Stimulated activated effector memory CD8-positive, alpha-beta T cell treated with anti-CD3 and anti-CD28 coated beads, Interleukin-12 subunit alpha, Interleukin-12 subunit beta, amount 100 ng/mL, for 72 hours (primary cell): ENCODE measurements around the gene SLC30A1.

Experiments used
- ATAC-seq: fragments of 150-1000 bp; cut with Tn5 transposase; 2 replicates; pipeline ENCODE4 v1.10.0; 2021
- DNase-seq, 2 donors: peaks; one replicate each; pipeline ENCODE4 v3.0.0; 2021 to 2022; ENCODE audit warnings: low spot score in 2 of 2
- H3K27ac Mint-ChIP-seq: one replicate; pipeline ENCODE4 v1.8.0; 2022; ENCODE audit warnings: mild to moderate bottlenecking, mixed read lengths
- H3K36me3 Mint-ChIP-seq: one replicate; pipeline ENCODE4 v1.8.0; 2022; ENCODE audit warnings: mild to moderate bottlenecking, mixed read lengths
- H3K4me1 Mint-ChIP-seq: one replicate; pipeline ENCODE4 v1.8.0; 2022; ENCODE audit warnings: mixed read lengths
- H3K4me3 Mint-ChIP-seq: one replicate; pipeline ENCODE4 v1.8.0; 2022; ENCODE audit warnings: mild to moderate bottlenecking, mixed read lengths
- H3K9me3 Mint-ChIP-seq: one replicate; pipeline ENCODE4 v1.8.0; 2022; ENCODE audit warnings: mixed read lengths

The SLC30A1 gene

DNA sequence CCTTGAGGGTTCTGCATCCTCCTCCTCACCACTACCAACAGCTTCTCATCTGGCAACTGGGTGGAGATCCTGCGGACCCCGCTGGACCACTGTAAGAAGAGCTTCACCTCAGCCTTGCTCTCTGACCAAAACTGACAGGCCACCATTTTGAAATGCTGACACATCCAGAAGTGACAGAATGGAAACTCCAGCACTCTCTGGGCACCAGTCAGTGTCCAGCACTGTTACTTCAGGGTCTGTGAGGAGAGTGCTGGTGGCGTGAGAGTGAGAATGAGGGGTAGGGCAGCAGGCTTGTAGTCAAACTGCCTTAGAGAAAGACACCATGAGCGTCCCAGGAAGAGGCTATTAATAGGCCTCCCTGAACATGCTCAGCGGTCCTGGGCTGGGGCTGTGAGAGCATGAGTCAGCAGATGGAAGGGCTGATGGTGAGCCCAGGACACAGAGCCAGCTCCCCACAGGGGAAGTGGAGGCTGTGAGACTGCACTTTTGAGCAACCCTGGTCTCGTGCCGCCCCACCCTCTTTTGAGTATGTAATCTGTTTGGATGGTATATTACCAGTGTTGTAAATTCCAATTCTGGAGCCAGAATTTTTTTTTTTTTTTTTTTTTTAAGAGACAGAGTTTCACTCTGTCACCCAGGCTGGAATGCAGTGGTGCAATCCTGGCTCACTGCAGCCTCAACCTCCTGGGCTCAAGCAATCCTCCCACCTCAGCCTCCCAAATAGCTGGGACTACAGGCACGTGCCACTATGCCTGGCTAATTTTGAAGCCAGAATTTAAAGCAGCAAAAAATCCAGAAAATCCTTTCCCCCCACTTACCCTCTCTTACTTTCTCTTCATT lies 34.4 kb upstream of the SLC30A1 start:
- H3K9me3 Mint-ChIP-seq: no peaks in the 10 kb centered on the region
- H3K36me3 Mint-ChIP-seq: no peaks in the 10 kb centered on the region
- no peaks in the 10 kb centered on the region for H3K4me1 Mint-ChIP-seq
- peak; percentile 62 for ATAC-seq
- no peak overlapping the region for H3K4me3 Mint-ChIP-seq
- DNase-seq: no peak
- no peak overlapping the region for H3K27ac Mint-ChIP-seq

DNA sequence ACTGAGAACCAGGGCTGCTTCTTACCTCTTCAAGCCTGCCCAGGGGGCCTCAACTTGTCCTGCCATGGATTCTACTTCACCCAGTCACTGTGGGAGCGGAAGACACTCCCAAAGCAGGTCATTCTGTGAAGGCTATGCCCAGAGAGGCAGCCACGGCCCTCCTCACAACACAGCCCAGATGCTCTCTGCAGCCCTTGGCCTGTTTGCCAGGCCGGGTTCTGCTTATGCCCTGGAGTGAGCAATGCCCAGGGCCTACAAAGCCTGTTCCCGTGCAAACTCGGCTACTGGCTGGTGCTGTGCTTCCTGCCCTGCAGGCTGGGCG lies 33.8 kb upstream of the SLC30A1 start:
- H3K4me1 Mint-ChIP-seq: peaks cover 6% of the 10 kb centered on the region
- no peak for ATAC-seq

DNA sequence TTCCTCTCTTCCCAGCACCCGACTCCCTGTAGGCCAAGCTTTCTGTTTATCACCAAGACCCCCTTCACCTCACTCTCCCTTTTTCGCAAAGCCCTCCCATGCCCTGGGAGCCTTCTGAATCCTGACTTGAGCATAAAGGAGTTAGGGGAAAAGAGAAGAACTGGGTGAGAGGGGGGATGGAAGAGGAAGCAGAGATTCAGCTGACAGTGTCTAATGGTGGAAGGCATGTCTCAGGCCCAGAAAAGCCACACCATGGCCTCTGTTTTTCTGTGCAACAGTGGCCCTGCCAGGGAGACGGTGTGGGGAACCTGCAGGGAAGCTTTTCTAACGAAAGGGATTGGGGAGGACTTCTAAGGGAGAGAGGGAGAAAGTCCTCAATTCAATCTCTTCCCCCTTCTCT lies 32.9 kb upstream of the SLC30A1 start:
- H3K4me3 Mint-ChIP-seq: no peak overlapping the region
- no peaks in the 10 kb centered on the region for H3K9me3 Mint-ChIP-seq
- no peaks in the 10 kb centered on the region for H3K36me3 Mint-ChIP-seq
- ATAC-seq: no peak
- DNase-seq: no peak
- peaks cover 14% of the 10 kb centered on the region for H3K4me1 Mint-ChIP-seq
- H3K27ac Mint-ChIP-seq: no peak overlapping the region

More for the DNA sequence above, 33.8 kb upstream of the SLC30A1 start:
- Mint-ChIP-seq H3K9me3 (no peaks in the 10 kb centered on the region), H3K27ac (no peak overlapping the region), H3K4me3 (no peak overlapping the region), H3K36me3 (no peaks in the 10 kb centered on the region)
- DNase-seq: no peak

DNA sequence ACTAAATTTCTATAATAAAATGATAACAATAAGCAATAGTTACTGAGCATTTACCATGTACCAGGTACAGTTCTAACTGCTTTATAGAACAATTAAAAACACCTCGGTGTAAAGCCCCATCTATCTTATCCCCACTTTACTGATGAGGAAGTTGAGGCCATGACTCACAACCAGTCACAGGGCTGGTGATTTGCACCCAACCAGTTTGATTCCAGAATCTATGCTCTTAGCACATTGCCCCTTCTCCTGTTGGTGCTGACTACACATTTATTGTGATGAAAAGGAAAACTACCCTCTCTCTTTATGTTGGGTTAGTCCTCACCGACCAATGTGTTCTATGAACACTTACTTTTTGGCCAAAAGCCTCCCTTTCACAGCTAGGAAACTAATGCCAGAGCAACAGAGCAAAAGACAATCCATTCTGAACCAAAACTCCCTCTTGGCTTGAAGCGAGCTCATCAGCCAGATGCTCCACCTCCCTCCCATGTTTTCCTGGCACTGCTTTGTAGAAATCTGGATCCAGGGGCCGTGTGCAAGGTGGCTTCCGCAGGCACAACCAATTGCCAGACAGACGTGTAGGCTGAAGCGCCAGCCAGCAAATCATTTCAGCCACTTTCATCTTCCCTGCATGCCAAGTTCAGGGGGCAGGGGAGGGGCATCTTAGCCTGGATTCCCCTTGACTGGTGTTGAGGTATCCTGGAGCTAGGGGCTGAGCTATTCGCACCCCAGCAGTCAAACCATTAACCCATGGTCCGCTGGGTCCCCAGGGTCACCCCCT lies 32.0 kb upstream of the SLC30A1 start:
- no peak overlapping the region for H3K4me3 Mint-ChIP-seq
- ATAC-seq: no peak
- H3K27ac Mint-ChIP-seq: no peak overlapping the region
- H3K4me1 Mint-ChIP-seq: peaks cover 17% of the 10 kb centered on the region
- no peak for DNase-seq
- no peaks in the 10 kb centered on the region for H3K9me3 Mint-ChIP-seq
- no peaks in the 10 kb centered on the region for H3K36me3 Mint-ChIP-seq

DNA sequence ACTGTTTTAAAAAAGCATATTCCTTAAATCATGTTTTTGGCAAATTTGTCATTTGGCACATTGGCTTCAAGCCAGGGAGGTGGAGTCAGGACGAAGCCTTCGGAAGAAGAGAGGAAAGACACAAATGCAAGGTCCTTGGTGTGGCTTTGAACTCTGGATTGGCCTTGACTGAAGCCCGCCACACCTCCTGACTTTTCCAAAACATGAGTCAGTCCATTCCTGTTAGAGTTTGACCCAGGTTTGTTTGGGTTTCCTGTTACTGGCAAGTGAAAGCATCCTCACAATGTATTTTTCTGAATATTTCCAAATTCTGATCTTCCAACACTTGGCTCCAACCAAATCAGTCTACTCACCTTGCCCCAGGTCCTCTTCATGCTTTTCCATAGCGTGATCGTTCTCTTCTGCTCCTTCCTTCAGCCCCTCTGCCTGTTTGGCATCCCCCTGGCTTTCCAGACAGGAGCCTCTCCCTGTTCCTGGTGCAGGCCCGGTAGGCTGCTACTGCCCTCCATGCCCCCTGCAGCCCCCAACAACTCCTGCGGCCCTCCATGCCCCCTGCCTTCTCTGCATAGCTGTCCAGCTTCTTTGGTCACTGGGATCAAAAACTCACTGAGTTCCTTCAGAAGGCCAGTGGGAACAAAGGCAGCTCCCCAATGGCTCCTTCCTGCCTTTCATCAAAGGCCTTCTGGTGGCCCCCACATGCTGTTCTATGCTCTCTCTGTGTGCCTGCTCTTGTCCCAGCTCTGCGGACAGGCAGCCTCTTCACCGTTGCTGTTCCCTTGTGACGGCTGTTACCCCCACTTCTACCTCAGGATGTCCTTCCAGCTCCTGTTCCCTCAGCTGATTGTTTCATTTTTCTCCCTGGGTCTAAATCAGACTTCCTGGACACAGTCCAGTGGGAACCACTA lies 30.4 kb upstream of the SLC30A1 start:
- Mint-ChIP-seq H3K9me3 (no peaks in the 10 kb centered on the region), H3K4me1 (peaks cover 17% of the 10 kb centered on the region), H3K27ac (no peak overlapping the region), H3K4me3 (no peak overlapping the region), H3K36me3 (no peaks in the 10 kb centered on the region)
- ATAC-seq (no peak), DNase-seq (no peak)

DNA sequence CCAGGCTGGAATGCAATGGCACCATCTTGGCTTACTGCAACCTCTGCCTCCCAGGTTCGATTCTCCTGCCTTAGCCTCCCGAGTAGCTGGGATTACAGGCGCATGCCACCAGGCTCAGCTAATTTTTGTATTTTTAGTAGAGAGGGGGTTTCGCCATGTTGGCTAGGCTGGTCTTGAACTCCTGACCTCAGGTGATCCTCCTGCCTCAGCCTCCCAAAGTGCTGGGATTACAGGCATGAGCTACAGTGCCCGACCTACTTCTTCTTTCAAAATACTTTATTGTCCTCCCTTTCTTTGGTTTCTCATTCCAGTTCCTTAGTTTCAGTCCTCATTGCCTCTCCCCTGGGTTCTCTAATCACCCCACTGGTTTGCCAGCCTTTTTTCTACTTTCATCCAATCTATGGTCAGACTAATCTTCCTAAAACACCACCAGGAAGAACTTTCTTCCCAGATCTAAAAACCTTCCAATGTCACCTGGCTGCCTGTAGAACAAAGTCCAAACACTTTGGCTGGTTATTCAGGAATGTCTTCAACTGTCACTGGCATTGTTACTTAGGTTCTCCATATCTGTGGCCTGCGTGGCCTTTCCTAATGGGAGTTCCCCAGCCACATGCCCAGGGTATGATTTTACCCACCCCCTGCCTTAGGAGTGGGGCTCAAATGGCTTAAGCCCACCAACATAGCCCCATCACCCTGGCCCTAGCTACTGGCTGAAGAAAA lies 29.0 kb upstream of the SLC30A1 start:
- H3K4me1 Mint-ChIP-seq: peaks cover 17% of the 10 kb centered on the region
- H3K9me3 Mint-ChIP-seq: no peaks in the 10 kb centered on the region
- no peaks in the 10 kb centered on the region for H3K36me3 Mint-ChIP-seq
- no peak overlapping the region for H3K27ac Mint-ChIP-seq
- H3K4me3 Mint-ChIP-seq: no peak overlapping the region
- no peak for ATAC-seq
- no peak for DNase-seq

DNA sequence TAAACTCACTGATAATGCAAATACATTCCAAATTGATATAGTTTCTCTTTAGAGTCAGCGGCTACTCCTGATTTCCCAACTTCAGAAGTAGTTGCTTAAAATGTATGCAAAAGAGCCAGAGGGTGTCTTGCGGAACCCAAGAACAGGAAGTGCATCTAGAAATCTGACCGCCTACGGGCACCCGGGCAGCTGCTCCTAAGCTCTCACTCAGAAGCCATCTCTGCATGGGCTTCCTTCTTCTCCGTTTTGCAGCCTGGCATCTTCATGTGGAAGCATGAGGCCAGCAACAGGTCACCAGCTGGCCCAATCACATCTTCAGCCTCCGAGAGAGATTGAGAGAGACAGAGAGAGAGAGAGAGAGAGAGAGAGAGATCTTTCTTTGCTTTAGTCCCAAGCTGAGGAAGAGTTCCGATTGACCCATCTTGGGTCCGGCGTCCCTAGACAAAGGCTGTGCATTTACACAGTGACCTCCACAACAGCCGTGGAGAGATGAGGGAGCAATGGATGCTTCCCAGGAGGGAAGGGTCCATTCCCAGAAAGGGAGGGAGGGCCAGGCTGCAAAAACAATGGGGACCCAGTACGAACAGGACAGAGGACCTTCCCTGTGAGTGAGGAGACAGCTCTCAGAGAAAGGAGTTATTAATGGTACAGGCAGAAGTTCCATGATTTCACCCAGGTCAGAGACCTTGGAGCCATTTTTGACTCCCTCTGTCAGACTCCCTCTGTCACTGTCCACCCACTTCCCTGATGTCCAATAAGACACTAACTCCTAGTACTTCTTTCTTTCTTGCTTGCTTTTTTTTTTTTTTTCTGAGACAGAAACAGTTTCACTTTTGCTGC lies 28.2 kb upstream of the SLC30A1 start:
- Mint-ChIP-seq H3K27ac (no peak overlapping the region), H3K9me3 (no peaks in the 10 kb centered on the region), H3K4me3 (peak overlapping the region; percentile 30), H3K4me1 (peaks cover 17% of the 10 kb centered on the region), H3K36me3 (no peaks in the 10 kb centered on the region)
- DNase-seq (no peak), ATAC-seq (no peak)

DNA sequence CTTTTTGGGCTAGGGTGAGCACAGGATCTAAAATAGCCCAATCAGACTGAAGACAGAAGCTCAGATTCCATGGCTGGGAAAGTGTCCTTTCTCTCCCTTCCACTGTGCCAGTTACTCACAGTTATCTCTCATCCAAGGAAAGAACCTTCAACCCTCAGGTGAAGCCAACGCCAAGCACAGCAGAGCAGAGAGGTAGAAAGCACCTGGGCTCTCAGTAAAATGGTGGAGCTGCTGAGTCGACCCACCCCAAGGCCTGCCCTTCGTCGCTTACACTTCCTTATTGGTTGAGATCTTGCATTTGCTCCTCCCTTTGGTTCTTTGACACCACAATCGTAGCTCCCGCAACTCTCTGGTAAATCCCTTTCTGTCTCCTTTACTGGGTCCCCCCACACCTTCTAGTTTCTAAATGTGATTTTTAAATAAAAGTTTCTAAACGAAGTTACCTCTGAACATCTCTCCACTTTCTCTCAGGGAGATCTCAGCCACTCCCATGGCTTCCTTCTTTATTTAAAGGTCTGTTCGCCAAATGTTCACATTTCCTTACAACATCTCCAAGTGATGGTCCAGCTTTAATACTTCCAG lies 27.5 kb upstream of the SLC30A1 start:
- ATAC-seq (no peak), DNase-seq (no peak)
- Mint-ChIP-seq H3K27ac (no peak overlapping the region), H3K9me3 (no peaks in the 10 kb centered on the region), H3K36me3 (no peaks in the 10 kb centered on the region), H3K4me1 (peaks cover 17% of the 10 kb centered on the region), H3K4me3 (peak overlapping the region; percentile 30)

DNA sequence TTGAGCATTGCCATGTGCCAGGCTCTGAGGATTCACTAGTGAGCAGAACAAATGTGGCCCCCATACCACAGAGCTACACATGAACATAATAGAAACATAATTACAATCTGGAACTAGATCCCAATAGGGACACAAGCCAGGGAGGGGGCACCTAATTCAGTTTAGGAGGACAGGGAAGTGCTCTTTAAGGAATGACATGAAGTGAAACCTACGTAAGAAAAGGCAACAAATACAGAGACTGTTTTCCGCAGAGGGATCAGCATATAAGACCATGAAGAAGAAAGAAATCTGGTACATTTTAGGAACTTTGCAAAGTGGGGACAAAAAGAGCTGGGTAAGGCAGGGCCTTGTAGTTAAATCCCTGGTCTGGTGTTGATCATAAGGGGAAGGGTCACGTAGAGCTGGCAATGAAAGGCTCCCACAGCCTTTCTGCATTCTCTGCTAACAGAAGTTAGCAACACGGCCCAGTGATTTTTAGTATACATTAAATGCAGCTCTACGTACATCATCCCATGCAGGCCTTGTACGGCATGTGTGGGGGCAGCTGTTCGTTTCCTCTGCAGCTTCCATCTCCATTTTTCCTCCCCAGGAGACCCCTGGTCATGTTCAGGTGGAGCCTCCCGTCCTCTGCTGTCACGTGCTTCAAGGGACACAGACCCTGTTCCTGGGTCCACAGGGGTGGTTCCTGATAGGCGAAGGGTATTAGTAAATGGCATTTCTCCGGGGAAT lies 26.8 kb upstream of the SLC30A1 start:
- Mint-ChIP-seq H3K4me1 (peaks cover 17% of the 10 kb centered on the region), H3K36me3 (no peaks in the 10 kb centered on the region), H3K27ac (no peak overlapping the region), H3K4me3 (peak overlapping the region; percentile 30), H3K9me3 (no peaks in the 10 kb centered on the region)
- ATAC-seq: no peak
- DNase-seq: no peak

DNA sequence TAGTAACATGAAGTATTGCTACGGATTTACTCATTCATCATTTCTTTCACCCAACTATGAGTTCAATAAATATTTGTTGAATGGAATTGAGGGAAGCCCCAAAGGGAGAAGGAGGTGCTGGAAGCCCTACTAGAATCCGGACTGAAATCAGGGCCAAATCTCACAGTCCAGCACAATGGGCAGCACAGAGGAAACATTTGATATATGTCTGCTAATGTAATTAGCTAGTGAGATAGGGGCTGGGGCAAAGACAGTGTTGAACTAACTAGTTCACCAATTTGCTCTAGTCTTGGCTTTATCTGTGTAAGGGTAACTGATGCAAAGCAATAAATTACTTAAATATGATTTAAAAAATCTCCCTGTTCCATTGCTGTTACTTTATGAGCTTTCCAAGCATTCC lies 26.1 kb upstream of the SLC30A1 start:
- DNase-seq: no peak
- H3K4me3 Mint-ChIP-seq: no peak overlapping the region
- H3K27ac Mint-ChIP-seq: no peak overlapping the region
- H3K36me3 Mint-ChIP-seq: no peaks in the 10 kb centered on the region
- H3K9me3 Mint-ChIP-seq: no peaks in the 10 kb centered on the region
- no peak for ATAC-seq
- peaks cover 17% of the 10 kb centered on the region for H3K4me1 Mint-ChIP-seq

DNA sequence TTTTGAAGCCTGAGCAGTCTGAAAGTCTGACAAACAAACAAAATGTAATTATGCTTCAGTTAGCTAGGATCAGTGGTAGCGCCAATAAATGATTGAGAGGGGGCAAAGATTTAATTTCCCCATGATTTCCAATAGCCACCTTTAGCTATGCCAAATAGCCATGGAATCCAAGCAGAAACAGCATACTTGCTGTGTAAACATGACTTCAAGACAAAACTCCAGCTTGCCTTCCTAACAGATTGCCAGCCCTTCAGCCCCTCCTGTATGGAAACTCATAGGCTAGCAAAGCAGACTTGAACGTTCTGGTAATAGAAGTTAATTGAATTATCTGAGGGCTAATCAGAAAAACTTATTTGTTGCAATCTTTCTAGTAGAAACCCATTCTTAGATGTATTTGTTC lies 25.6 kb upstream of the SLC30A1 start:
- H3K36me3 Mint-ChIP-seq: no peaks in the 10 kb centered on the region
- H3K4me1 Mint-ChIP-seq: peaks cover 17% of the 10 kb centered on the region
- ATAC-seq (no peak), DNase-seq (no peak)
- H3K4me3 Mint-ChIP-seq: no peak overlapping the region
- H3K27ac Mint-ChIP-seq: no peak overlapping the region
- no peaks in the 10 kb centered on the region for H3K9me3 Mint-ChIP-seq

DNA sequence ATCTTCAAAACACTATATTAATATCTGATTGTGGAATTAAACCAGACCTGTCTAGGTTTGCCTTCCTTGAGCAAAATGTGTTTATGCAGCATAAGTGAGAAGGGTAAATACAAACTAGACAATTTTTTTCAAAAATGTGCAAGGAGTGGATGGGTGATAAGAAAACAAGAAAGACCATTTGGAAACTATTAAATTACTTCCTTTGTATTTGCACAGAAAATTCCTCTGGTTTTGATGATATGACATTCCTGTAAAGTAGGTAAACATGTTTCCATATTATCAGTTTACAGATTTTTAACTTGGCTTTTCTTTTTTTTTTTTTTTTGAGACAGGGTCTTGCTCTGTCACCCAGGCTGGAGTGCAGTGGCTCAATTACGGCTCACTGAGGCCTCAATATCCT lies 24.8 kb upstream of the SLC30A1 start:
- no peaks in the 10 kb centered on the region for H3K9me3 Mint-ChIP-seq

DNA sequence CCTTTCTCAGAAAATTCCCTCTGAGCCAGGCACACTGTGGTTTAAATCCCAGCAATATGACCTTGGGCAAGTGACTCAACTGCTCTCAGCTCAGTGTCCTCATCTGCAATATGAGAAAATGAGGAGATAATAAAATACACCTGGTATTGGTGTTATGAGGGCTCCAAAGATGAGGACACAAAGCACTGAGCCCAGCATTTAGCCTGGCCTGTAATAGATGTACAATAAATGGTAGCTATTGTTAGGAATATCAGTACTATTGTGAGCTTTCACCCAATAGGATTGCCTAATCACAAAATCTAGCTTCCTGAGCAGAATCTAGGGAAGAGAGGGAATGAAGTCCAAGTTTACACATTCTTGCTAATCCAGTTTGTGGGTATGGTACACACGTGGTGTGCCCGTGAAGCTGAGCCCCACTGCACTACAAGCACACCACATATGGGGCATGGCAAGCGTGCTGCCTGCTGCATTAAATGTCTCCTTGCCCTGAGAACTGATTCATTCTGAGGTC lies 24.3 kb upstream of the SLC30A1 start:
- ATAC-seq (no peak), DNase-seq (no peak)
- Mint-ChIP-seq H3K4me1 (peaks cover 16% of the 10 kb centered on the region), H3K9me3 (no peaks in the 10 kb centered on the region), H3K27ac (no peak overlapping the region), H3K4me3 (no peak overlapping the region), H3K36me3 (no peaks in the 10 kb centered on the region)

More for the DNA sequence above, 24.8 kb upstream of the SLC30A1 start:
- ATAC-seq (no peak), DNase-seq (no peak)
- H3K36me3 Mint-ChIP-seq: no peaks in the 10 kb centered on the region
- peaks cover 17% of the 10 kb centered on the region for H3K4me1 Mint-ChIP-seq
- H3K27ac Mint-ChIP-seq: no peak overlapping the region
- H3K4me3 Mint-ChIP-seq: no peak overlapping the region
